ENCODE measurements around the gene APOL1.

DNA sequence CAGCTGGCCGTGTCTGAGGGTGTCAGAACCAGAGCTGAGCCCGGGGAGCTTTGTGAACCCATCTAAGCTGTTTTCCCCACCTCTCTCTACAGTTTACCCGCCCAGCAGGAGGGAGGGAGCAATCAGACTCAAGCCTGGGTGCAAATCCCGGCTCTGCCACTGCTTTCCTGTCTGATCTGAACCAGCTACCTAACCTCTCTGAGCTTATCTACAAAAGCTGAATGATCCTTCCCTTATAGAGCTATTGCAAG lies 13.9 kb upstream of the APOL1 start:
- no peak for TF ChIP-seq CTCF (IDR thresholded peaks at IDR 0.05)
- TF ChIP-seq POLR2A (IDR thresholded peaks at IDR 0.05): no peak
- TF ChIP-seq EP300 (IDR thresholded peaks at IDR 0.05): no peak
